Nephron progenitor cell (in vitro differentiated cells): Measurements from ENCODE around the gene BCAR3.

Experiments
- DNase-seq: peaks from one replicate; pipeline ENCODE4 v3.0.0; 2021
- H3K27ac Mint-ChIP-seq: 2 replicates; pipeline ENCODE4 v1.8.0; 2021; ENCODE audit warnings: mild to moderate bottlenecking, moderate library complexity, mixed read lengths
- H3K27me3 Mint-ChIP-seq: 2 replicates; pipeline ENCODE4 v1.8.0; 2021; ENCODE audit warnings: mild to moderate bottlenecking, low read depth, mixed read lengths; ENCODE audit not compliant: poor library complexity
- H3K36me3 Mint-ChIP-seq: 2 replicates; pipeline ENCODE4 v1.8.0; 2021; ENCODE audit warnings: low read depth, mixed read lengths
- H3K4me1 Mint-ChIP-seq: 2 replicates; pipeline ENCODE4 v1.8.0; 2021; ENCODE audit warnings: mixed read lengths
- H3K4me3 Mint-ChIP-seq: 2 replicates; pipeline ENCODE4 v1.8.0; 2021; ENCODE audit warnings: mild to moderate bottlenecking, moderate library complexity, mixed read lengths
- H3K9me3 Mint-ChIP-seq: 2 replicates; pipeline ENCODE4 v1.8.0; 2021; ENCODE audit warnings: mild to moderate bottlenecking, moderate library complexity, mixed read lengths
- TF ChIP-seq, protein P1 (sequence below): fragments of 200-600 bp; sonication (generic); IDR thresholded peaks from 2 replicates; pipeline ENCODE4 v1.5.0; 2021; ENCODE audit warnings: antibody characterized with exemption

The BCAR3 gene

DNA sequence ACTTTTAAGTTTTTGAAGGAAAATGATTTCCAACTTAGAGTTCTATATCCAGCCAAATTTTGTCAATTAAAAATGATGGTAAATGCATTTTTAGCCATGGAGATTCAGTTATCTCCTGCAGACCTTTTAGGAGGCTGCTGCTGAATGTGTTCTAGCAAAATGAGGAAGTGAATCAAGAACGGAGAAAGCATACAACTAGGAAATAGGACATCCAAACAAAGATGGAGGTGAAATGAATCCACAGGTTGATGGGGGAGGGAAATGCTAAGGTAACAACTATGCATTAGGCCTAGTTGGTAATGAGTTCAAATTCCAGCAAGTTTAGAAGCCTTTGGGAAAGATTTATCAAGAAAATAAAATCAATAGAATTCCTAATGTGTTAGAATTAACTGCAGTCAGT, 153.2 kb downstream of the BCAR3 start:
- no peak overlapping the region for H3K4me3 Mint-ChIP-seq
- peaks cover 68% of the 10 kb centered on the region for H3K36me3 Mint-ChIP-seq
- DNase-seq: no peak
- TF ChIP-seq, protein P1, sequence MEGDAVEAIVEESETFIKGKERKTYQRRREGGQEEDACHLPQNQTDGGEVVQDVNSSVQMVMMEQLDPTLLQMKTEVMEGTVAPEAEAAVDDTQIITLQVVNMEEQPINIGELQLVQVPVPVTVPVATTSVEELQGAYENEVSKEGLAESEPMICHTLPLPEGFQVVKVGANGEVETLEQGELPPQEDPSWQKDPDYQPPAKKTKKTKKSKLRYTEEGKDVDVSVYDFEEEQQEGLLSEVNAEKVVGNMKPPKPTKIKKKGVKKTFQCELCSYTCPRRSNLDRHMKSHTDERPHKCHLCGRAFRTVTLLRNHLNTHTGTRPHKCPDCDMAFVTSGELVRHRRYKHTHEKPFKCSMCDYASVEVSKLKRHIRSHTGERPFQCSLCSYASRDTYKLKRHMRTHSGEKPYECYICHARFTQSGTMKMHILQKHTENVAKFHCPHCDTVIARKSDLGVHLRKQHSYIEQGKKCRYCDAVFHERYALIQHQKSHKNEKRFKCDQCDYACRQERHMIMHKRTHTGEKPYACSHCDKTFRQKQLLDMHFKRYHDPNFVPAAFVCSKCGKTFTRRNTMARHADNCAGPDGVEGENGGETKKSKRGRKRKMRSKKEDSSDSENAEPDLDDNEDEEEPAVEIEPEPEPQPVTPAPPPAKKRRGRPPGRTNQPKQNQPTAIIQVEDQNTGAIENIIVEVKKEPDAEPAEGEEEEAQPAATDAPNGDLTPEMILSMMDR: no peak
- no peaks in the 10 kb centered on the region for H3K27me3 Mint-ChIP-seq
- no peaks in the 10 kb centered on the region for H3K4me1 Mint-ChIP-seq
- no peaks in the 10 kb centered on the region for H3K9me3 Mint-ChIP-seq
- H3K27ac Mint-ChIP-seq: no peak overlapping the region

DNA sequence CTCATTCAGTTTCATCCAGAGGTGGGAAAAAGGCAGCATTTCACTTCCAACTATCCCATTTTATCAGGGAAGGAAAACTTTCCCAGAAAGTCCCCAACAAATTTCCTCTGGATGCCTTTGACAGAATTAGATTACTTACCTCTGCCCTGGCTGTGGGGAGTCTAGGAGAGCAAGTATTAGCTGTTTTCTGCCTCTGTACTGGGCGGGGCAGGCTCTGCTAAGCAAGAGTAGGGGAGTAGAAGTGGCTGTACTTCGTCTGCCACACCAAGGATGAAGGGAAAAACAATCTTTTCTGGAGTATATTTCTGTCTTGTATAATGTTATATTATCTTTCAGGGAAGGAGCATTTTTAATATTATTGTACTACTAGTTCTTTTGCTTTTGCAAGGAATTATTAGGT, 155.2 kb downstream of the BCAR3 start:
- Mint-ChIP-seq H3K9me3 (peaks cover 3% of the 10 kb centered on the region), H3K27me3 (no peaks in the 10 kb centered on the region), H3K27ac (peak overlapping the region; percentile 55)

DNA sequence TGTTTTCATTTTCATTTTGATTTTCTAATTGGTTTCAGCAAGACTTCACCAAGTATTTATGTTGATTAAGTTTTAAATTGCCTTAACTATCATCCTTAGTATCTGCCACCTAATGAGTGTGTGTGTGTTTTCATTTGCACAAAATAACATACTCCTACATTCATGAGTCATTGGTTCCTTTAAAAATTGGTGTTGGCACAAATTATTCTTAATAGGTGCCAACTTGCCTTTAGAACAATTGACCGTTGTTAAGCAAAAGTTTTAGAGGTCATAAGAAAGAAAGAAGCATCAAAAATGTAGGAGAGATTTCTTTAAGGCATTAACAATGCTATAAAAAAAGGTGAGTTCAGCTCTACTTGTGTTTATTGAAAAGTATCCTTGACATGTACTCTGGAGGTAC, 156.2 kb downstream of the BCAR3 start:
- Mint-ChIP-seq H3K27me3 (no peaks in the 10 kb centered on the region), H3K36me3 (peaks cover 64% of the 10 kb centered on the region)

More for the DNA sequence above, 155.2 kb downstream of the BCAR3 start:
- Mint-ChIP-seq H3K36me3 (peaks cover 64% of the 10 kb centered on the region), H3K4me3 (no peak overlapping the region), H3K4me1 (no peaks in the 10 kb centered on the region)
- TF ChIP-seq, protein P1: no peak
- DNase-seq: no peak

DNA sequence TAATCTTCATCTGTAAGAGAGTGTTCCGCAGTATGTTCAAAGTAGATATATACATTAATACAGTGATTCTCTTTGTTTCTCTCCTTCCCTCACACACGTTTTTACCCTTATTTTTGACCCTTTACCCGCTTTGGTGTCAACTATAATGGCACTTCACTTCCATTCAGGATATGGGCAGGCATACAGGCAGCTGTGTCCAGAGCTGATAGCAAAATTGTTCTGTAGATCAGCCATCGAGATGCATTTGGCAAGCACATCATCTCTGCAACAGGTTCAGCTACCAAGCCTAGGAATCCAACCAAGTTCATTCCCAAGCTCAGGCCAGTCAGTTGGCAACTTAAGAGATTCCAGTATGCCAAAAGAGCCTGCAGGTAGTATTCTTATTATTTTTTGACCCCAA, 158.9 kb downstream of the BCAR3 start:
- Mint-ChIP-seq H3K27me3 (no peaks in the 10 kb centered on the region), H3K4me1 (no peaks in the 10 kb centered on the region), H3K9me3 (peaks cover 15% of the 10 kb centered on the region), H3K4me3 (no peak overlapping the region), H3K36me3 (peaks cover 66% of the 10 kb centered on the region), H3K27ac (peak overlapping the region; percentile 24)
- DNase-seq: no peak
- TF ChIP-seq, protein P1: no peak

More for the DNA sequence above, 156.2 kb downstream of the BCAR3 start:
- Mint-ChIP-seq H3K27ac (no peak overlapping the region), H3K4me3 (no peak overlapping the region), H3K9me3 (peaks cover 13% of the 10 kb centered on the region), H3K4me1 (no peaks in the 10 kb centered on the region)
- TF ChIP-seq, protein P1: no peak
- no peak for DNase-seq

DNA sequence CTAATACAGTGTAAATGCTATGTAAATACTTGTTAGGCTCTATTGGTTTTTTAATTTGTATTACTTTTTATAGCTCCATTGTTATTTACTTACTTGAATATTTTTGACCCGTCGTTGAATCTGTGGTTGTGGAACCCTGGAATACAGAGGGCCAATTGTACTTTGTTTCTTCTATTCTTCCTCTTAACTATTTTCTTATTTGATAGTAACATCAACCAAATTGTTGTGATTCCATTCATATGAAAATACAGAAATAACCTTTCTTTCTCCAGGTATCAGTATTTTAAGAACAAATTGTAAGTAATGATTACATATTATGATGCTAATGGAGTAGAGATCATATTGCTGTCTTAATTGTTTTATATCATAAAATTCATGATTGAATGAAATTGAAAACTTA, 160.0 kb downstream of the BCAR3 start:
- no peak for DNase-seq
- TF ChIP-seq, protein P1: no peak
- H3K36me3 Mint-ChIP-seq: peaks cover 69% of the 10 kb centered on the region
- H3K4me3 Mint-ChIP-seq: no peak overlapping the region
- no peaks in the 10 kb centered on the region for H3K4me1 Mint-ChIP-seq
- H3K27me3 Mint-ChIP-seq: no peaks in the 10 kb centered on the region
- H3K9me3 Mint-ChIP-seq: peaks cover 24% of the 10 kb centered on the region
- H3K27ac Mint-ChIP-seq: no peak overlapping the region

DNA sequence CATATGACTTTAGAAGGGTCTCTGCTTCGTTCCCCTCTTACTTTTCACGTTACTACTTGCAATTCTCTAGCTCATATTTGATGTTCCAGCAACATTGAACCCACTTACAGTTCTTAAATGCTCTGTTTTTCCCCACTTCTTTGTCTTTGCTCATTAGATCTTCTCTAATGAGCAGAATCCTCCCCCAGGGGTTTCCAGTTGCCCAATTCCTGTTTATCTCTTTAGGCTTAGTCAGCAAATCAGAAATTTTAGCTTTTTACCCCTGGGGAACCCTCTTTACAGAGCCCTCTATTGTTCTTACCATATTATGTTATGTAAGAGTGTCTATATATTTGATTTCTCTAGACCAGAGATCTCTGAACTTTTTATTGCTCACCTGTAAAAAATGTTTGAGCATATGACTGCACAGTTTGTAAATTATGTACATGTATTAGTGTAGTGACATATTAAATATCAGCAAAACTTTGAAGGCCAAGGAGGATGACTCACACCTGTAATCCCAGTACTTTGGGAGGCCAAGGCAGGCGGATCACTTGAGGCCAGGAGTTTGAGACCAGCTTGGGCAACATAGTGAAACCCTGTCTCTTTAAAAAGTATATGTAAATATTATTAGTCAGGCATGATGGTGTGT, 162.3 kb downstream of the BCAR3 start:
- Mint-ChIP-seq H3K4me1 (no peaks in the 10 kb centered on the region), H3K27me3 (no peaks in the 10 kb centered on the region), H3K36me3 (peaks cover 68% of the 10 kb centered on the region), H3K27ac (peak overlapping the region; percentile 37), H3K4me3 (no peak overlapping the region), H3K9me3 (peaks cover 27% of the 10 kb centered on the region)
- no peak for DNase-seq
- TF ChIP-seq, protein P1: no peak
